Esophagus muscularis mucosa (tissue), 3 donors: ENCODE measurements around the gene ZNF546.

Experiments used
- CTCF ChIP-seq, 3 experiments: fragments of 200-600 bp in 2 of 3; fragments of 450-650 bp in 1 of 3; sonication (generic) in 2 of 3; IDR thresholded peaks; one replicate each; pipeline ENCODE4 v1.5.1; 2017 to 2019; ENCODE audit warnings: antibody characterized with exemption in 3 of 3, mild to moderate bottlenecking in 2 of 3, moderate library complexity in 1 of 3
- EP300 ChIP-seq: sonication (generic); formaldehyde crosslinking; IDR thresholded peaks from one replicate; pipeline ENCODE4 v1.6.1; 2017; ENCODE audit warnings: antibody characterized with exemption

- no peak for TF ChIP-seq CTCF (IDR thresholded peaks at IDR 0.05)
- no peak for TF ChIP-seq EP300
Observed at GRCh38 chr19:39993605-39994004, 3.3 kb upstream of the ZNF546 start.
